Loucy (cell line): ENCODE measurements around the gene STT3B.

Source experiments
- H2AFZ ChIP-seq: fragments of 200-600 bp; sonication (generic); 2 replicates; pipeline ENCODE4 v1.6.0; 2016; ENCODE audit warnings: antibody characterized with exemption, mild to moderate bottlenecking, low read length, moderate library complexity
- H3F3A ChIP-seq: fragments of 200-600 bp; 2 replicates; pipeline ENCODE4 v1.6.0; 2016; ENCODE audit warnings: antibody characterized with exemption, low read depth, mild to moderate bottlenecking
- H3K27me3 ChIP-seq: fragments of 200-600 bp; sonication (generic); 2 replicates; pipeline ENCODE4 v1.6.1; 2014; ENCODE audit warnings: low read length, mild to moderate bottlenecking; ENCODE audit not compliant: insufficient read depth, poor library complexity, severe bottlenecking
- H3K36me3 ChIP-seq: fragments of 200-600 bp; sonication (generic); 2 replicates; pipeline ENCODE4 v1.6.1; 2016; ENCODE audit warnings: low read length; ENCODE audit not compliant: insufficient read depth
- H3K4me1 ChIP-seq: fragments of 200-600 bp; sonication (generic); 2 replicates; pipeline ENCODE4 v1.5.1; 2014; ENCODE audit warnings: low read length, mild to moderate bottlenecking; ENCODE audit not compliant: insufficient read depth, poor library complexity, severe bottlenecking
- H3K4me2 ChIP-seq: fragments of 200-600 bp; sonication (generic); 2 replicates; pipeline ENCODE4 v1.6.0; 2014; ENCODE audit warnings: antibody characterized with exemption, low read length, low read depth, mild to moderate bottlenecking; ENCODE audit not compliant: poor library complexity, severe bottlenecking
- H3K4me3 ChIP-seq: fragments of 200-600 bp; sonication (generic); 2 replicates; pipeline ENCODE4 v1.5.1; 2014; ENCODE audit warnings: low read length, mild to moderate bottlenecking, mixed read lengths; ENCODE audit not compliant: poor library complexity, severe bottlenecking
- H3K79me2 ChIP-seq: fragments of 200-600 bp; sonication (generic); 2 replicates; pipeline ENCODE4 v1.6.1; 2014; ENCODE audit warnings: low read length; ENCODE audit not compliant: insufficient read depth
- H3K9ac ChIP-seq: fragments of 200-600 bp; sonication (generic); 2 replicates; pipeline ENCODE4 v1.6.0; 2014; ENCODE audit warnings: mild to moderate bottlenecking, low read depth, low read length, moderate library complexity; ENCODE audit not compliant: poor library complexity, severe bottlenecking
- H3K9me2 ChIP-seq: fragments of 200-600 bp; sonication (generic); replicated peaks from 2 replicates; pipeline ENCODE4 v1.6.1; 2016; ENCODE audit warnings: low read depth, low read length, mixed read lengths
- H3K9me3 ChIP-seq: fragments of 200-600 bp; sonication (generic); 2 replicates; pipeline ENCODE4 v1.6.1; 2014; ENCODE audit warnings: mild to moderate bottlenecking, antibody characterized with exemption, low read length, low read depth; ENCODE audit not compliant: insufficient read depth
- H4K20me1 ChIP-seq: fragments of 200-600 bp; sonication (generic); 2 replicates; pipeline ENCODE4 v1.6.0; 2014; ENCODE audit warnings: antibody characterized with exemption, low read length, mild to moderate bottlenecking; ENCODE audit not compliant: insufficient read depth, poor library complexity, severe bottlenecking
- CTCF ChIP-seq: fragments of 200-600 bp; sonication (generic); conservative IDR thresholded peaks from 2 replicates; pipeline ENCODE4 v1.5.1; 2014; ENCODE audit warnings: mild to moderate bottlenecking, antibody characterized with exemption, low read length
- EZH2phosphoT487 ChIP-seq: fragments of 200-600 bp; IDR thresholded peaks from 2 replicates; pipeline ENCODE4 v1.6.1; 2018; ENCODE audit warnings: antibody characterized with exemption, mild to moderate bottlenecking, moderate library complexity, borderline replicate concordance

The STT3B gene

GRCh38 chr3:31532587-31533168 is at the start of gene STT3B:
STT3B (plus strand) TSS chr3:31532925; CDS start chr3:31532999, 74 bp downstream.
- H3K9me2 ChIP-seq = no peaks in the 10 kb centered on the region
- TF ChIP-seq CTCF = no peak
- no peak for TF ChIP-seq EZH2phosphoT487
- peak within 1 kb of the TSS; percentile 97 for H3K4me2 ChIP-seq
- peaks cover 95% of the 10 kb centered on the region for H3K79me2 ChIP-seq
- no peaks in the 10 kb centered on the region for H3K9me3 ChIP-seq
- peaks cover 7% of the 10 kb centered on the region for H3F3A ChIP-seq
- H4K20me1 ChIP-seq = peaks cover 37% of the 10 kb centered on the region
- peaks cover 41% of the 10 kb centered on the region for H3K36me3 ChIP-seq
- H3K4me3 ChIP-seq = peak within 1 kb of the TSS; percentile 88
- peaks cover 35% of the 10 kb centered on the region for H3K4me1 ChIP-seq
- H3K27me3 ChIP-seq = peaks cover 49% of the 10 kb centered on the region
- no peak within 1 kb of the TSS for H2AFZ ChIP-seq
- H3K9ac ChIP-seq = peak within 1 kb of the TSS; percentile 99

GRCh38 chr3:31483776-31484175 is 48.9 kb upstream of the STT3B start:
- H3K9me3 ChIP-seq = no peaks in the 10 kb centered on the region
- H4K20me1 ChIP-seq = no peaks in the 10 kb centered on the region
- H3F3A ChIP-seq = no peaks in the 10 kb centered on the region
- H3K9ac ChIP-seq = no peak overlapping the region
- no peaks in the 10 kb centered on the region for H3K9me2 ChIP-seq
- H3K36me3 ChIP-seq = no peaks in the 10 kb centered on the region
- no peaks in the 10 kb centered on the region for H3K79me2 ChIP-seq
- H3K4me1 ChIP-seq = peaks cover 18% of the 10 kb centered on the region
- H3K27me3 ChIP-seq = no peaks in the 10 kb centered on the region
- H2AFZ ChIP-seq = no peak overlapping the region
- no peak overlapping the region for H3K4me2 ChIP-seq
- TF ChIP-seq EZH2phosphoT487 = no peak
- TF ChIP-seq CTCF = no peak
- H3K4me3 ChIP-seq = no peak overlapping the region

- Histone ChIP-seq H3K9me2 (no peaks in the 10 kb centered on the region), H3K36me3 (no peaks in the 10 kb centered on the region)
- TF ChIP-seq CTCF (no peak), EZH2phosphoT487 (no peak)
Observed at GRCh38 chr3:31485196-31485595, 47.5 kb upstream of the STT3B start.

More at GRCh38 chr3:31485196-31485595, 47.5 kb upstream of the STT3B start:
- Histone ChIP-seq H3K79me2 (no peaks in the 10 kb centered on the region), H3F3A (no peaks in the 10 kb centered on the region), H3K4me1 (peaks cover 14% of the 10 kb centered on the region), H3K27me3 (no peaks in the 10 kb centered on the region), H2AFZ (peak overlapping the region; percentile 32), H3K9me3 (no peaks in the 10 kb centered on the region), H4K20me1 (no peaks in the 10 kb centered on the region), H3K4me3 (no peak overlapping the region), H3K9ac (peak overlapping the region; percentile 3), H3K4me2 (no peak overlapping the region)
